ENCODE measurements around the gene NRXN3.
"Not testable (repeated sequence)": the region's sequence is repeated elsewhere in the genome, so short reads cannot be mapped to it uniquely, and the experiment has no call there.

NRXN3 gene

GRCh38 chr14:78417532-78417931 lies 247.4 kb downstream of the NRXN3 start:
- DNase-seq = no peak

DNA sequence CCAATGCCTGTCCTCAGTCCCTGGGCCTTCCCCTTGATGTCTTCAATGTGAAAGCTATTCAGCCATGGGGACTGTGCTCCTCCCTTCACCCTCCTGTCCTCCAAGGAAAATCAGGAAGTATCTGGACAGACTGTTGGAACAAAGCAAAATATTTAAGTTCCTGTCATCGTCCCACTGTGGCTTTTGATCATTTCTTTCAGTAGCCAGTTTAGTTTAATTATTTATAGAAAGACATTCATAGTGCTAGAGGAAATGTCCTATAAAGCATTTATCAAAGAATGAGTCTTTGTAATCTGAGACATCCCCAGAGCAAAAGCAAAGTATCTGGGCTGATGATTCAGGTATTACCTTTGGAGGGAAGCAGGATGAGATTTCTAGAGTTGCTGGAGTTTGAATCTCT lies 254.1 kb downstream of the NRXN3 start:
- DNase-seq = no peak

- DNase-seq = no peak
Measured at GRCh38 chr14:78425330-78425729, 255.2 kb downstream of the NRXN3 start.

DNA sequence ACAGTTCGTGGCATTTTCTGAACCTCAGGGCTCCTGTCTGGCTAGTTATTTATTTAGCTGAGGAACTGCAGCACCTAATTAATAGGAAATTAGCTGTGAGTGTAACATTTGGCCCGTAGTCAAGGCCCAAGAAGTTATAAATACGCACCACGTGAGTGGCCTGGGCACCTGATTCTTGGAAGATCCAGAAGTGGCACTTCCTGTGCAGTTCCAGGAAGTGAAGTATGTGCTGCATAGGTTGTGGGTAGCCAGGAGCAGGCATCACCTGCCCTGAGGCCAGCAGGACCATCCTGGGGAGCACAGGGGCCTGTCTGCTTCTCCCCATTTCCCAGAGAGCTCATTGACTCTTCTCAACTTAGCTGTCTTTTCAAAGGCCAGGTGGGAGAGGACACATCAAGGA lies 255.6 kb downstream of the NRXN3 start:
- DNase-seq = no peak

GRCh38 chr14:78432046-78432445 lies 261.9 kb downstream of the NRXN3 start:
- DNase-seq = no peak

GRCh38 chr14:78437448-78437847 lies 267.3 kb downstream of the NRXN3 start:
- not testable (repeated sequence) for DNase-seq

- no peak for DNase-seq
Measured at GRCh38 chr14:78440356-78440894, 270.3 kb downstream of the NRXN3 start.

GRCh38 chr14:78443834-78444233 lies 273.7 kb downstream of the NRXN3 start:
- DNase-seq = no peak

GRCh38 chr14:78445275-78445674 lies 275.1 kb downstream of the NRXN3 start:
- DNase-seq = no peak

GRCh38 chr14:78446807-78447206 lies 276.6 kb downstream of the NRXN3 start:
- DNase-seq = no peak

GRCh38 chr14:78448164-78449094 lies 278.3 kb downstream of the NRXN3 start:
- peak; percentile 17 for DNase-seq

DNA sequence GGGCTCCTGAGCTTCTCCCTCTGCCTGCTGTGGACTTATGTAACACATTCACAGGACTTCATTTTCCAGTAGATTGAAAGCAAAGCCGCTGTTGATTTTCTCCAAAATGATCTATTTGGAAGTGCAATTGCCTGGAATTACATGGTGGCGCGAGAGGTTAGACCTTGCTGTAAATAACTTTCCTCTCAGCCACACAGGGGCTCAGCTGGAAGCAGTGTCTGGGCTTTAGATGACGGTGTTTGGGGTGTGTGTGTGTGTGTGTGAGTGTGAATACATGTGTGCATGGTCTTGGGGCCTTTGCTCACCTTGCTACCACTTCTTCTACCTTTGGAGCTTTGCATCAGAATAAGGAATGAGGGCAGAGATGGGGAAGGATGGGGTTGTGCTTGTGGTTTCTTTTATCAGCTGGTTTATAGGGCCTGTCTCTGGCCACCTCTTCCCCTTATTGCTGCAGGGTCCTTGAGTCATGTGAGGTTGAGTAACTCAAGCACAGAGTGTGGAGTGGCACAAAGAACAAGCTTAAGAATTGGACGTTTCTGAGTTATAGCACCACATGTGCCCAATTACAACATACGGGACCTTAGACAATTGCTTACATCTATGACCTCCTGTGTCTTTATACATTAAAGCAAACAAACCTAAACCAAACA lies 280.6 kb downstream of the NRXN3 start:
- DNase-seq = no peak

DNA sequence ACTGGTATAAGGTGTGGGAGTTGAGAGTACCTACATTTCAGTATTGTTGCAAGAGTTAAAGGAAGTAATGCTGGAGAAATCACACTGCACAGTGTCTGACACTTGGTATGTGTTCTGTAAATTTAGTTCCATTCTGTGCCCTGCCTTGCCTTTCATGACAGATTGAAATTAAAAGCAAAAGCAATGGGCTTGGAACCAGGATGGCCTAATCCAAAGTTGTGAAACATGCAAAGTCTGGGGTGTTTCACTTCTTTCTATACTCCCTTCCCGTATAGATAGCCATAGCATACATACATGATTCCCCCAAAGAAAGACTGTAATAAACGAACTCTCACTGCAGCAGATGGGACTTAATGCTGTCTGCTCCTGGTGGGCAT lies 281.1 kb downstream of the NRXN3 start:
- no peak for DNase-seq

GRCh38 chr14:78455896-78456435 lies 285.8 kb downstream of the NRXN3 start:
- no peak for DNase-seq

GRCh38 chr14:78469947-78470346 lies 299.8 kb downstream of the NRXN3 start:
- DNase-seq = no peak

GRCh38 chr14:78479127-78479780 lies 309.1 kb downstream of the NRXN3 start:
- no peak for DNase-seq

DNA sequence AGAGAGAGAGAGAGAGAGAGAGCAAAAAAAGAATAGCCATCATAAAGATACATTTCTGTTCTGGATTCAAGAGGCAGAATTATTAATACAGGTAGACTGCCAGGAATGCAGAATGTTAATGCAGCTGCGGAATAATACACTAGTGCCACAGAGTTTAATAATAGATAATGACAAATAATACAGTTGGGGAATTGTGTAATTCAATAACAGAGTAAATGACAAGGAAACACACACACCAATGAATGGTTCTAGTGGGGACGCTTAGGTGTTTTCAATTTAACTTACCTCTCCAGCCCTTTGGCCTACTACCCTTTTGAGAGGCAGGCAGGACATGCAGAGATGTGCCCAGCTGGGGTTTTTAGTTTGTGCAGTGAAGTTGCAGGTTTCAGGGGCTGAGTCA lies 313.9 kb downstream of the NRXN3 start:
- no peak for DNase-seq

GRCh38 chr14:78486081-78486480 lies 315.9 kb downstream of the NRXN3 start:
- DNase-seq = no peak

DNA sequence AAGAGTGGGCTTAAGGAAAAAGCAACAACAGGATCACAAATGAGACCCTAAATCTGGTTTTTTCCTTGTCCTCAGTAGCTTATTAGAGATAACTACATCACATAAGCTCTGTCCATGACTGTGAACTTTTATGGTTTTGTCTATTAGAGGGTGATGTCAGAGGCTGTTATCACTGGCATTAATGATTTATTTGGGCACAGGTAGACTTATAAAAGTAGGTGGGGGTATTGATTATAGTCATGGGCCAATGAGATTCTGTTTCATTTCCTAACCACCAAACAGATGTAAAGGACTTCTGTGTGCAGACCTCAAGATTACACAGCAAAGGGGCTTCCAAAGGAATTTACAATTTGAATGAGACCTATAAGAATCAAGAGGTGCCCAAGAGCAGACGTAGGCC lies 316.4 kb downstream of the NRXN3 start:
- no peak for DNase-seq

GRCh38 chr14:78487573-78487972 lies 317.4 kb downstream of the NRXN3 start:
- DNase-seq = not testable (repeated sequence)

DNA sequence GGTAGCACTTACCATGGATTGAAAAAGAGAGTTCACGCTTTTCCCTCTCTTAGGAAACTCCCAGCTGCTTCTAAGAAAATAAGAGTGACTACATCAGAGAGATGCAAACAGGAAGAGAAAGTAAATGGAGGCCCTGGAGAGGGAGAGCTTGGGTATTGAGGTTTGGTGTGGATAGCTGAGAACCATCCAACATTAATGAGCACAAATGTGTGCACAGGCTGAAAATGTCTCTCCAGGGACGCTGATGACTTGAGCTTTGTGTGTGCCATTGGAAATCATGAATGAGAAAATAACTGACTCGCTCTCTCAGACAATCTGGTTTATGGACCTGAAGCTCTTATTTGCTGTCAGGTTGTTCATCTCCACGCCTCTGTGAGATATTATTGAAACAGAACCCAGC lies 318.8 kb downstream of the NRXN3 start:
- DNase-seq = no peak

DNA sequence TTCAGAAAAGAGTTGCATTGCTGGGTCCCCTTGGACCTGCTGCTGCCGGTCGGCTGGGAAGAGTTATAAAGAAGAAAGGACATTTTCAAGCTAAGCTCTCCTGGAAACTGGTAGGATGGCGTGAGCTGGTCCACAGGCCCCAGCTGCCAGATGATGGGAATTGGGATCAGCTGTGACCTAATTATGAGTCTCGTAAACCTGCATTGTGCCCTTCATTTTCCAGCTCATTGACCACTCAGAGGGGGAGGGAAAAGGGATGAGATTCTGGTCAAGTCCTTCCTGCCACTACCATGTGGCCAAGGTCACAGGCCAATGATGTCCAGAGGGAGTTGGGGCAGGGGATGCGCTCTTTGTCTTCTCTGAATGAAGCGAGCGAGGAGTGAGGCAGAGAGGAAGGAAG lies 320.9 kb downstream of the NRXN3 start:
- no peak for DNase-seq

DNA sequence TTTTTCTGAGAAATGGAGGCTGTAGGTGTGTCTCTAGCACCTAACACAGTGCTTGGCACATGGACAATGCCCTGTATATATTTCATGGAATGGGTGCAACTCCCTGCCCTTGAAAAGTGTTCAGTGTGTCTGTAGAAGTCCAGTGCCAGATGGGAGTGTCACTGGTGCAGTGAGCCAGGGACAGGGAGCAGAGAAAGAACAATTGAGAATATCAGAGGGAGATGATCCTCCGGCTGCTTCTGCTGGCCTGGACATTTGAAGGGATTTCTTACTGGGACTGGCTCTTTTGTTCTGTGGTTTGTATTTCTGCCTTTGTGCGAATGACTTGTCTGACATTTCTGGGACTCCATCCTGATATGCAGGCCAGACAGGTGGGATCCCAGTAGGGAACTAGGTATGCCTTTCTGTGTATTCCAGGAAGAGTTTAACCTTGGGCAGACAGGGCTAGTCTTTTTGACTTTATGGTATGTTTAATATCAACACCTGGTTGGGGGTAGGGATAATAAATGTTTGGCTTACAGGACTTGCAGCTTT lies 328.0 kb downstream of the NRXN3 start:
- DNase-seq = no peak
